Astrocyte (in vitro differentiated cells and primary cell): Measurements from ENCODE around the gene SFXN3. TPM values are rescaled to one million over a fixed set of nuclear protein-coding genes. Genes with fewer than 3 reads are reported as not detected.

Source experiments
- DNase-seq: peaks from one replicate; pipeline ENCODE4 v3.0.0-alpha.2; 2010; ENCODE audit warnings: low read depth
- FAIRE-seq: peaks from 2 replicates; lab custom pipeline; 2011; peaks lifted over from hg19 to GRCh38; lab: Jason Lieb, UNC
- H2AFZ ChIP-seq: 2 replicates; pipeline ENCODE4 v1.6.0; 2012; ENCODE audit warnings: low read depth, low read length, inconsistent platforms
- H3K27ac ChIP-seq: 2 replicates; pipeline ENCODE4 v1.5.1; 2011; ENCODE audit warnings: low read depth, low read length, inconsistent platforms
- H3K27me3 ChIP-seq: 2 replicates; pipeline ENCODE4 v1.6.0; 2011; ENCODE audit warnings: low read length, inconsistent platforms; ENCODE audit not compliant: insufficient read depth
- H3K36me3 ChIP-seq: 2 replicates; pipeline ENCODE4 v1.5.1; 2011; ENCODE audit warnings: low read length, inconsistent platforms; ENCODE audit not compliant: insufficient read depth
- H3K4me1 ChIP-seq: 2 replicates; pipeline ENCODE4 v1.5.1; 2011; ENCODE audit warnings: low read length, inconsistent platforms; ENCODE audit not compliant: insufficient read depth
- H3K4me2 ChIP-seq: 2 replicates; pipeline ENCODE4 v1.6.0; 2012; ENCODE audit warnings: low read length, inconsistent platforms
- H3K4me3 ChIP-seq: 2 replicates; pipeline ENCODE4 v1.5.1; 2011; ENCODE audit warnings: low read depth, mild to moderate bottlenecking, low read length, inconsistent platforms; ENCODE audit not compliant: insufficient read depth
- H3K79me2 ChIP-seq: 2 replicates; pipeline ENCODE4 v1.6.0; 2012; ENCODE audit warnings: mild to moderate bottlenecking, low read length, inconsistent platforms; ENCODE audit not compliant: insufficient read depth
- H3K9ac ChIP-seq: 2 replicates; pipeline ENCODE4 v1.6.0; 2012; ENCODE audit warnings: mild to moderate bottlenecking, low read length, inconsistent platforms
- H3K9me3 ChIP-seq: 2 replicates; pipeline ENCODE4 v1.5.1; 2012; ENCODE audit warnings: low read depth, mild to moderate bottlenecking, low read length, inconsistent platforms; ENCODE audit not compliant: insufficient read depth
- H4K20me1 ChIP-seq: 2 replicates; pipeline ENCODE4 v1.6.0; 2012; ENCODE audit warnings: low read length, inconsistent platforms; ENCODE audit not compliant: insufficient read depth
- H3K27ac Mint-ChIP-seq: one replicate; pipeline ENCODE4 v1.8.0; 2021; ENCODE audit warnings: mild to moderate bottlenecking, mixed read lengths; ENCODE audit not compliant: unreplicated experiment
- H3K27me3 Mint-ChIP-seq: one replicate; pipeline ENCODE4 v1.8.0; 2021; ENCODE audit warnings: low read depth, mixed read lengths; ENCODE audit not compliant: unreplicated experiment
- H3K36me3 Mint-ChIP-seq: one replicate; pipeline ENCODE4 v1.8.0; 2021; ENCODE audit warnings: low read depth, mixed read lengths; ENCODE audit not compliant: unreplicated experiment
- H3K4me1 Mint-ChIP-seq: one replicate; pipeline ENCODE4 v1.8.0; 2021; ENCODE audit warnings: low read depth, mixed read lengths; ENCODE audit not compliant: unreplicated experiment
- H3K4me3 Mint-ChIP-seq: one replicate; pipeline ENCODE4 v1.8.0; 2021; ENCODE audit warnings: mild to moderate bottlenecking, moderate library complexity, mixed read lengths; ENCODE audit not compliant: unreplicated experiment
- H3K9me3 Mint-ChIP-seq: one replicate; pipeline ENCODE4 v1.8.0; 2021; ENCODE audit warnings: mild to moderate bottlenecking, mixed read lengths; ENCODE audit not compliant: unreplicated experiment
- CTCF ChIP-seq: IDR thresholded peaks from 2 replicates; pipeline ENCODE4 v1.5.1; 2011; ENCODE audit warnings: low read depth, mild to moderate bottlenecking, inconsistent platforms, low read length, moderate library complexity; ENCODE audit not compliant: insufficient read depth
- EZH2 ChIP-seq: IDR thresholded peaks from 2 replicates; pipeline ENCODE4 v1.6.1; 2012; ENCODE audit warnings: mild to moderate bottlenecking, low read length, inconsistent platforms; ENCODE audit not compliant: insufficient read depth
- total RNA-seq: library from RNA; stranded (reverse); gene quantifications from 2 replicates; pipeline ENCODE4 v1.2.1, GENCODE V29; 2021

SFXN3 gene
- total RNA-seq, 1 donor from 2014 or later: 68.3 TPM

- Histone ChIP-seq H3K4me2 (peak overlapping the region; percentile 77), H3K36me3 (no peaks in the 10 kb centered on the region), H3K4me3 (peak overlapping the region; percentile 6), H2AFZ (peak overlapping the region; percentile 62), H3K27me3 (peaks cover 25% of the 10 kb centered on the region), H3K9ac (no peak overlapping the region), H4K20me1 (peaks cover 5% of the 10 kb centered on the region), H3K9me3 (no peaks in the 10 kb centered on the region), H3K4me1 (peaks cover 43% of the 10 kb centered on the region), H3K27ac (no peak overlapping the region), H3K79me2 (no peaks in the 10 kb centered on the region)
- Mint-ChIP-seq H3K27ac (no peak overlapping the region), H3K4me3 (no peak overlapping the region), H3K9me3 (peaks cover 4% of the 10 kb centered on the region), H3K27me3 (peaks cover 50% of the 10 kb centered on the region), H3K4me1 (peaks cover 15% of the 10 kb centered on the region), H3K36me3 (no peaks in the 10 kb centered on the region)
- DNase-seq (no peak), FAIRE-seq (no peak)
- TF ChIP-seq EZH2 (no peak), CTCF (no peak)
These were observed 15.6 kb downstream of the SFXN3 start for GRCh38 chr10:101046332-101047238.

GRCh38 chr10:101047268-101047667 is 16.2 kb downstream of the SFXN3 start:
- Histone ChIP-seq H3K9me3 (no peaks in the 10 kb centered on the region), H3K4me1 (peaks cover 43% of the 10 kb centered on the region), H3K27ac (no peak overlapping the region), H3K27me3 (peaks cover 25% of the 10 kb centered on the region), H3K36me3 (no peaks in the 10 kb centered on the region), H3K79me2 (no peaks in the 10 kb centered on the region), H4K20me1 (peaks cover 5% of the 10 kb centered on the region), H3K9ac (no peak overlapping the region), H2AFZ (peak overlapping the region; percentile 62), H3K4me2 (peak overlapping the region; percentile 77), H3K4me3 (peak overlapping the region; percentile 6)
- FAIRE-seq (no peak), DNase-seq (no peak)
- TF ChIP-seq CTCF: no peak
- peak; percentile 61 for TF ChIP-seq EZH2
- no peaks in the 10 kb centered on the region for H3K36me3 Mint-ChIP-seq
- H3K4me3 Mint-ChIP-seq: no peak overlapping the region
- peaks cover 11% of the 10 kb centered on the region for H3K4me1 Mint-ChIP-seq
- no peak overlapping the region for H3K27ac Mint-ChIP-seq
- peaks cover 4% of the 10 kb centered on the region for H3K9me3 Mint-ChIP-seq
- peaks cover 52% of the 10 kb centered on the region for H3K27me3 Mint-ChIP-seq
